Stimulated activated CD8-positive, alpha-beta memory T cell treated with anti-CD3 and anti-CD28 coated beads, Interleukin-15, amount 100 ng/mL, for 24 hours (primary cell): ENCODE measurements around the gene IRF7.
"Not testable (repeated sequence)": the region's sequence is repeated elsewhere in the genome, so short reads cannot be mapped to it uniquely, and the experiment has no call there.

ENCODE experiments used
- DNase-seq: peaks from one replicate; pipeline ENCODE4 v3.0.0-alpha.2; 2020; ENCODE audit warnings: low read depth

The IRF7 gene

GRCh38 chr11:581342-581741 is 34.4 kb downstream of the IRF7 start:
- DNase-seq = no peak

- no peak for DNase-seq
Measured at GRCh38 chr11:579830-580601, 35.7 kb downstream of the IRF7 start.

GRCh38 chr11:578276-579035 is 37.3 kb downstream of the IRF7 start:
- DNase-seq = no peak

- DNase-seq = no peak
Measured at GRCh38 chr11:577611-577894, 38.2 kb downstream of the IRF7 start.

- DNase-seq = no peak
Measured at GRCh38 chr11:576811-577610, 38.7 kb downstream of the IRF7 start.

GRCh38 chr11:575996-576768 is 39.6 kb downstream of the IRF7 start, which contains the start of gene PHRF1:
TSS of gene PHRF1 (plus strand) at chr11:576470. CDS start at chr11:581513, 5,043 bp downstream.
- peak; percentile 89 for DNase-seq

- no peak for DNase-seq
Measured at GRCh38 chr11:575313-575995, 40.3 kb downstream of the IRF7 start.

GRCh38 chr11:574632-575312 is 41.0 kb downstream of the IRF7 start:
- DNase-seq = no peak

GRCh38 chr11:574031-574570 is 41.6 kb downstream of the IRF7 start:
- not testable (repeated sequence) for DNase-seq

- DNase-seq = no peak
Measured at GRCh38 chr11:573146-573759, 42.5 kb downstream of the IRF7 start.

- DNase-seq = no peak
Measured at GRCh38 chr11:571802-572185, 44.0 kb downstream of the IRF7 start.

- no peak for DNase-seq
Measured at GRCh38 chr11:569158-569885, 46.4 kb downstream of the IRF7 start.

GRCh38 chr11:568306-569157 is 47.2 kb downstream of the IRF7 start:
- DNase-seq = peak; percentile 77

- no peak for DNase-seq
Measured at GRCh38 chr11:567629-568292, 48.0 kb downstream of the IRF7 start.

GRCh38 chr11:567011-567628 is 48.6 kb downstream of the IRF7 start:
- no peak for DNase-seq

- DNase-seq = no peak
Measured at GRCh38 chr11:565921-566509, 49.7 kb downstream of the IRF7 start.
